MM.1S (cell line): ENCODE results near the gene PHACTR1.

Source experiments
- DNase-seq: peaks from one replicate; pipeline ENCODE4 v3.0.0-alpha.2; 2015
- H2AFZ ChIP-seq: fragments of 300-600 bp; sonication (generic); 2 replicates; pipeline ENCODE4 v1.6.0; 2016; ENCODE audit warnings: antibody characterized with exemption, low read length
- H3F3A ChIP-seq: fragments of 300-600 bp; sonication (generic); 2 replicates; pipeline ENCODE4 v1.6.1; 2016; ENCODE audit warnings: mild to moderate bottlenecking, antibody characterized with exemption, low read length, moderate library complexity, mixed read lengths; ENCODE audit not compliant: insufficient read depth
- H3K27ac ChIP-seq: fragments of 300-600 bp; sonication (generic); 2 replicates; pipeline ENCODE4 v1.5.1; 2016; ENCODE audit warnings: mild to moderate bottlenecking, low read length
- H3K27me3 ChIP-seq: fragments of 300-600 bp; sonication (generic); replicated peaks from 2 replicates; pipeline ENCODE4 v1.6.0; 2016; ENCODE audit warnings: low read length; ENCODE audit not compliant: insufficient read depth
- H3K36me3 ChIP-seq: fragments of 300-600 bp; sonication (generic); replicated peaks from 2 replicates; pipeline ENCODE4 v1.6.1; 2016; ENCODE audit warnings: mild to moderate bottlenecking, low read length, mixed read lengths; ENCODE audit not compliant: insufficient read depth
- H3K4me1 ChIP-seq: fragments of 300-600 bp; sonication (generic); 2 replicates; pipeline ENCODE4 v1.6.1; 2016; ENCODE audit warnings: low read length, mixed read lengths
- H3K4me2 ChIP-seq: fragments of 300-600 bp; sonication (generic); 2 replicates; pipeline ENCODE4 v1.6.0; 2016; ENCODE audit warnings: low read depth, low read length
- H3K4me3 ChIP-seq: fragments of 300-600 bp; sonication (generic); 2 replicates; pipeline ENCODE4 v1.5.1; 2016; ENCODE audit warnings: low read length, mixed read lengths
- H3K79me2 ChIP-seq: fragments of 300-600 bp; sonication (generic); 2 replicates; pipeline ENCODE4 v1.6.1; 2016; ENCODE audit warnings: mixed run types, low read length, mixed read lengths
- H3K9ac ChIP-seq: fragments of 300-600 bp; sonication (generic); 2 replicates; pipeline ENCODE4 v1.6.1; 2016; ENCODE audit warnings: low read length, mixed read lengths
- H3K9me2 ChIP-seq: fragments of 300-600 bp; sonication (generic); replicated peaks from 2 replicates; pipeline ENCODE4 v1.6.1; 2016; ENCODE audit warnings: mild to moderate bottlenecking, low read length, mixed read lengths; ENCODE audit not compliant: insufficient read depth
- H3K9me3 ChIP-seq: fragments of 300-600 bp; sonication (generic); replicated peaks from 2 replicates; pipeline ENCODE4 v1.6.1; 2016; ENCODE audit warnings: mild to moderate bottlenecking, low read length, mixed read lengths; ENCODE audit not compliant: insufficient read depth
- H4K20me1 ChIP-seq: fragments of 300-600 bp; sonication (generic); 2 replicates; pipeline ENCODE4 v1.6.1; 2016; ENCODE audit warnings: mild to moderate bottlenecking, low read length, moderate library complexity, mixed read lengths; ENCODE audit not compliant: insufficient read depth
- EZH2 ChIP-seq: fragments of 300-600 bp; sonication (generic); optimal IDR thresholded peaks from 2 replicates; pipeline ENCODE3; 2017; ENCODE audit warnings: low read depth, mild to moderate bottlenecking, antibody characterized with exemption, low read length, mixed read lengths
- EZH2phosphoT487 ChIP-seq: fragments of 300-600 bp; sonication (generic); IDR thresholded peaks from 2 replicates; pipeline ENCODE4 v1.6.1; 2018; ENCODE audit warnings: antibody characterized with exemption, low read length
- TF ChIP-seq, protein P1 (sequence below): fragments of 300-600 bp; sonication (generic); IDR thresholded peaks from 2 replicates; pipeline ENCODE4 v1.5.1; 2016; ENCODE audit warnings: antibody characterized with exemption, low read length, mixed read lengths

PHACTR1 gene

DNA sequence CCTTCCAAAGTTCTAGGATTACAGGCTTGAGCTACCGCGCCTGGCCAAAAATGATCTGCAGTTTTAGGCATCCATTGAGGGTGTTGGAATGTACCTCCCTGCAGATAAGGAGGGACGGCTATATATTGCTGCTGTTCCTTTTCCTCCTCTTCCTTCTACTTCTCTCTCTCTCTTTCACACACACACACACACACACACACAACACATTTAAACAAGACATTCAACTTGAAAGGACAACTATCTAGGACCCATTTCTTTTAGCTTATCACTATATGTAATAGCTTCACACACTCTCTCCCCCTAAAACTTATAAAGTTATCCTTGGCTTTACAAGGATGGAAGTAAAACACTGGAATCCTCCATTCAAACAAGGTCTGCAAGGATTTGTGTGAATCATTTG, 260.6 kb downstream of the PHACTR1 start:
- no peak for DNase-seq
- Histone ChIP-seq H3K36me3 (no peaks in the 10 kb centered on the region), H3K4me2 (no peak overlapping the region), H3K79me2 (no peaks in the 10 kb centered on the region), H3K4me3 (no peak overlapping the region), H3K27ac (no peak overlapping the region), H3K9me2 (no peaks in the 10 kb centered on the region), H3K4me1 (no peaks in the 10 kb centered on the region), H4K20me1 (no peaks in the 10 kb centered on the region), H2AFZ (no peak overlapping the region), H3K27me3 (no peaks in the 10 kb centered on the region), H3K9ac (no peak overlapping the region), H3F3A (no peaks in the 10 kb centered on the region), H3K9me3 (no peaks in the 10 kb centered on the region)
- TF ChIP-seq, protein P1, sequence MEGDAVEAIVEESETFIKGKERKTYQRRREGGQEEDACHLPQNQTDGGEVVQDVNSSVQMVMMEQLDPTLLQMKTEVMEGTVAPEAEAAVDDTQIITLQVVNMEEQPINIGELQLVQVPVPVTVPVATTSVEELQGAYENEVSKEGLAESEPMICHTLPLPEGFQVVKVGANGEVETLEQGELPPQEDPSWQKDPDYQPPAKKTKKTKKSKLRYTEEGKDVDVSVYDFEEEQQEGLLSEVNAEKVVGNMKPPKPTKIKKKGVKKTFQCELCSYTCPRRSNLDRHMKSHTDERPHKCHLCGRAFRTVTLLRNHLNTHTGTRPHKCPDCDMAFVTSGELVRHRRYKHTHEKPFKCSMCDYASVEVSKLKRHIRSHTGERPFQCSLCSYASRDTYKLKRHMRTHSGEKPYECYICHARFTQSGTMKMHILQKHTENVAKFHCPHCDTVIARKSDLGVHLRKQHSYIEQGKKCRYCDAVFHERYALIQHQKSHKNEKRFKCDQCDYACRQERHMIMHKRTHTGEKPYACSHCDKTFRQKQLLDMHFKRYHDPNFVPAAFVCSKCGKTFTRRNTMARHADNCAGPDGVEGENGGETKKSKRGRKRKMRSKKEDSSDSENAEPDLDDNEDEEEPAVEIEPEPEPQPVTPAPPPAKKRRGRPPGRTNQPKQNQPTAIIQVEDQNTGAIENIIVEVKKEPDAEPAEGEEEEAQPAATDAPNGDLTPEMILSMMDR = no peak
- TF ChIP-seq EZH2phosphoT487 = no peak
- TF ChIP-seq EZH2 = no peak

DNA sequence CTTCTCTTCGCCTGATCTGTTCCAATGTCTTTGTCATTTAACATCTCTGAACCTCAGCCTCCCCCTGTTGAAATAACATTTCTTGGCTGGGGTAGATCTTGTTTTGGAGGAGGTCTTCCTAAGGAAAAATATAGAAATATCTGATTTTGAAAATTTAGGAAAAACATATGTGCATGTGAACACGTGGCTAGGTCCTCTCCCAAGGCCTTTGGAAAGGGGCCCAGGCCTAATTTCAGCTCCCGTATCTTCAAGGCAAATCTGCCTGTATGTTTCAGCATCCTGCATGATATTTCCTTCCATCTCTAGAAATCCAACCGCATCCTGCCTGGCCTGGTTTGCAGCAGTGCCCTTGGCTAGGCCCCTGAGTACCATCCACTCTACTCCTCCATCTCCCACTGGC, 261.2 kb downstream of the PHACTR1 start:
- no peaks in the 10 kb centered on the region for H3K9me3 ChIP-seq
- H4K20me1 ChIP-seq = no peaks in the 10 kb centered on the region
- H3K4me1 ChIP-seq = no peaks in the 10 kb centered on the region
- H3K27ac ChIP-seq = no peak overlapping the region
- no peak overlapping the region for H3K4me3 ChIP-seq
- H3K4me2 ChIP-seq = no peak overlapping the region
- H3F3A ChIP-seq = no peaks in the 10 kb centered on the region
- H2AFZ ChIP-seq = no peak overlapping the region
- no peaks in the 10 kb centered on the region for H3K27me3 ChIP-seq
- H3K36me3 ChIP-seq = no peaks in the 10 kb centered on the region
- H3K9ac ChIP-seq = no peak overlapping the region
- TF ChIP-seq EZH2 (no peak), EZH2phosphoT487 (no peak)
- TF ChIP-seq, protein P1 = no peak
- H3K9me2 ChIP-seq = no peaks in the 10 kb centered on the region
- H3K79me2 ChIP-seq = no peaks in the 10 kb centered on the region
- no peak for DNase-seq

DNA sequence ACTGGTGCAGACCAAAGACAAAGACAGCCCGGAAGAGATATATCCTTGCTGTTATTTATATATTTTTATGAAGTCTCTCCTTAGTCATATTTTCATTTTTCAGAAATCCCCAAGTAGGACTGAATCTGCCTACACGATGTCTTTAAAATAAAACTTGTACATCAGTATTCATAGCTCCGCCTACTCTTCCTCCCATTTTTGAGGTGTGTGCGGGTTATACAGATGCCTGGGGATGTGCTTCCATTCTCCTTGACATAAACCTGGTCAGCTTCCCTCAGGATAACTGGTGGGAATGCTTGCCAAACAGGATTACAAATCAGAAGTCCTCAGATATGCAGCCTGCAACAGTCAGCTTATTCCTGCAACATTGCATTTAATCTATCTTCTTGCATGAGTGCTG, 264.2 kb downstream of the PHACTR1 start:
- H3K4me1 ChIP-seq = no peaks in the 10 kb centered on the region
- H3K36me3 ChIP-seq = no peaks in the 10 kb centered on the region
- no peak overlapping the region for H3K4me2 ChIP-seq
- no peaks in the 10 kb centered on the region for H4K20me1 ChIP-seq
- no peaks in the 10 kb centered on the region for H3K9me2 ChIP-seq
- no peak overlapping the region for H3K4me3 ChIP-seq
- no peak overlapping the region for H3K9ac ChIP-seq
- DNase-seq = no peak
- H3K9me3 ChIP-seq = no peaks in the 10 kb centered on the region
- no peak overlapping the region for H3K27ac ChIP-seq
- no peaks in the 10 kb centered on the region for H3K27me3 ChIP-seq
- no peak overlapping the region for H2AFZ ChIP-seq
- no peaks in the 10 kb centered on the region for H3K79me2 ChIP-seq
- H3F3A ChIP-seq = no peaks in the 10 kb centered on the region
- TF ChIP-seq, protein P1 = no peak
- no peak for TF ChIP-seq EZH2
- TF ChIP-seq EZH2phosphoT487 = no peak
